Adipose tissue (tissue), 3 donors: ENCODE measurements around the gene CFAP70. TPM values are rescaled to one million over a fixed set of nuclear protein-coding genes. Genes with fewer than 3 reads are reported as not detected.

Experiments
- polyA plus RNA-seq, 3 donors: library from polyadenylated mRNA; stranded (reverse); fragments of 200-250 nt; gene quantifications; one replicate each; pipeline ENCODE4 v1.2.3, GENCODE V29; 2013
- donor health status: healthy with polysubstance abuse.
- donor health status: Bipolar disorder and iron deficiency.
- donor health status: healthy.

The CFAP70 gene
- polyA plus RNA-seq, 3 donors, result 1.6 to 3.0 (median 1.8) TPM

Other genes with a start within 250 kb of the CFAP70 start
- gene NUDT13, start 248.4 kb downstream of the CFAP70 start, polyA plus RNA-seq, result 1 to 10 TPM; 1.6 to 9.9 (median 1.7) TPM
- gene ECD, start 190.9 kb downstream of the CFAP70 start, polyA plus RNA-seq, result 10 to 100 TPM in 1 of 3 donors, 1 to 10 TPM in 2; 6.8 to 13.0 (median 7.2) TPM
- gene FAM149B1, start 190.7 kb downstream of the CFAP70 start, polyA plus RNA-seq, result 10 to 100 TPM in 2 of 3 donors, 1 to 10 TPM in 1; 8.4 to 25.2 (median 11.6) TPM
- 1 to 10 TPM; 4.3 to 8.8 (median 5.6) TPM for gene DNAJC9, start 111.6 kb downstream of the CFAP70 start, polyA plus RNA-seq
- gene MRPS16, start 106.2 kb downstream of the CFAP70 start, polyA plus RNA-seq, result 10 to 100 TPM; 37.3 to 79.6 (median 52.4) TPM
- gene ANXA7, start 55.2 kb upstream of the CFAP70 start, polyA plus RNA-seq, result 10 to 100 TPM; 38.0 to 81.3 (median 63.2) TPM
- gene MSS51, start 74.7 kb upstream of the CFAP70 start, polyA plus RNA-seq, result 1 to 10 TPM in 1 of 3 donors, under 1 TPM in 2; 0.38 to 1.2 (median 0.61) TPM
- 10 to 100 TPM; 14.6 to 44.3 (median 25.8) TPM for gene PPP3CB, start 137.2 kb upstream of the CFAP70 start, polyA plus RNA-seq
- 10 to 100 TPM in 1 of 3 donors, 1 to 10 TPM in 2; 5.7 to 20.2 (median 7.6) TPM for gene USP54, start 232.5 kb upstream of the CFAP70 start, polyA plus RNA-seq